HepG2 (cell line): ENCODE results near the gene STX2. TPM values are rescaled to one million over a fixed set of nuclear protein-coding genes. Genes with fewer than 3 reads are reported as not detected.
A peak's percentile ranks its signal among the peaks of the same experiment; 100 is the strongest.

Experiments
- ELK4 ChIP-seq: sonication (generic); formaldehyde crosslinking; IDR thresholded peaks from 2 replicates; pipeline ENCODE4 v1.9.0; 2021; ENCODE audit warnings: missing genetic modification reagents, borderline replicate concordance
- ESRRA ChIP-seq: sonication (generic); formaldehyde crosslinking; IDR thresholded peaks from 2 replicates; pipeline ENCODE4 v1.5.1; 2020; ENCODE audit warnings: mild to moderate bottlenecking, low read depth, missing genetic modification reagents
- FOSL2 ChIP-seq: sonication (generic); formaldehyde crosslinking; IDR thresholded peaks from 2 replicates; pipeline ENCODE4 v1.4.0; 2020; ENCODE audit warnings: missing genetic modification reagents
- MED1 ChIP-seq: sonication (generic); formaldehyde crosslinking; IDR thresholded peaks from 2 replicates; pipeline ENCODE4 v1.4.0; 2020; ENCODE audit warnings: missing genetic modification reagents
- RNF2 ChIP-seq: fragments of 450-650 bp; conservative IDR thresholded peaks from 2 replicates; pipeline ENCODE4 v1.6.1; 2016; ENCODE audit warnings: low read depth
- SMC3 ChIP-seq: IDR thresholded peaks from 2 replicates; pipeline ENCODE4 v1.6.1; 2011; ENCODE audit warnings: low read length, improper control_type of control experiment
- SNAPC4 ChIP-seq: sonication (generic); formaldehyde crosslinking; IDR thresholded peaks from 2 replicates; pipeline ENCODE4 v1.4.0; 2020; ENCODE audit warnings: mild to moderate bottlenecking, missing genetic modification reagents
- SOX6 ChIP-seq, 2 experiments: fragments of 450-650 bp in 1 of 2; sonication (generic) in 1 of 2; formaldehyde crosslinking in 1 of 2; IDR thresholded peaks; 2 replicates each; pipeline versions ENCODE4 v1.4.0 to v1.6.1; 2017 to 2020; ENCODE audit warnings: antibody characterized with exemption in 1 of 2, mild to moderate bottlenecking in 1 of 2, missing genetic modification reagents in 1 of 2
- STAG1 ChIP-seq: sonication (generic); formaldehyde crosslinking; IDR thresholded peaks from 2 replicates; pipeline ENCODE4 v1.4.0; 2020; ENCODE audit warnings: missing genetic modification reagents
- TBX2 ChIP-seq: sonication (generic); formaldehyde crosslinking; IDR thresholded peaks from 2 replicates; pipeline ENCODE4 v1.5.0; 2020; ENCODE audit warnings: missing genetic modification reagents, mild to moderate bottlenecking, borderline replicate concordance
- USF2 ChIP-seq, 2 experiments: sonication (generic) in 1 of 2; formaldehyde crosslinking in 1 of 2; IDR thresholded peaks; 2 replicates each; pipeline versions ENCODE4 v1.5.1 to v1.6.1; 2011 to 2020; ENCODE audit warnings: borderline replicate concordance in 1 of 2, low read depth in 1 of 2, low read length in 1 of 2, mild to moderate bottlenecking in 1 of 2, missing genetic modification reagents in 1 of 2, moderate library complexity in 1 of 2
- YEATS2 ChIP-seq: sonication (generic); formaldehyde crosslinking; IDR thresholded peaks from 2 replicates; pipeline ENCODE4 v1.4.0; 2020; ENCODE audit warnings: missing genetic modification reagents, borderline replicate concordance
- ZBTB21 ChIP-seq: sonication (generic); formaldehyde crosslinking; IDR thresholded peaks from 2 replicates; pipeline ENCODE4 v1.4.0; 2020; ENCODE audit warnings: missing genetic modification reagents
- ZFX ChIP-seq: sonication (generic); formaldehyde crosslinking; IDR thresholded peaks from 2 replicates; pipeline ENCODE4 v1.4.0; 2020; ENCODE audit warnings: mild to moderate bottlenecking, low read depth, missing genetic modification reagents, moderate library complexity
- ZNF232 ChIP-seq: sonication (generic); formaldehyde crosslinking; IDR thresholded peaks from 2 replicates; pipeline ENCODE4 v1.4.0; 2020; ENCODE audit warnings: missing genetic modification reagents, borderline replicate concordance
- ZNF674 ChIP-seq: sonication (generic); formaldehyde crosslinking; IDR thresholded peaks from 2 replicates; pipeline ENCODE4 v1.5.0; 2020; ENCODE audit warnings: low read depth, mild to moderate bottlenecking, missing genetic modification reagents
- ZNF788 ChIP-seq: sonication (generic); formaldehyde crosslinking; IDR thresholded peaks from 2 replicates; pipeline ENCODE4 v1.5.0; 2020; ENCODE audit warnings: mild to moderate bottlenecking, missing genetic modification reagents, borderline replicate concordance
- ZNF792 ChIP-seq: IDR thresholded peaks from 2 replicates; pipeline ENCODE4 v1.6.1; 2016
- ZNF878 ChIP-seq: sonication (generic); formaldehyde crosslinking; IDR thresholded peaks from 2 replicates; pipeline ENCODE4 v1.8.1; 2023; ENCODE audit warnings: mild to moderate bottlenecking, missing genetic modification reagents, moderate library complexity
- polyA plus RNA-seq, 8 experiments: library from polyadenylated mRNA; depleted of rRNA in 3 of 8; stranded (reverse) in 7 of 8; unstranded in 1 of 8; fragments of >200 nt; fragmentation: Illumina TruSeq in 4 of 8; extraction: Trizol in 4 of 8; gene quantifications; 2 replicates each; pipeline versions ENCODE4 v1.2.1 to v1.2.3, GENCODE V29; 2011 to 2016; ENCODE audit warnings: low read depth in 4 of 8, missing spikeins in 1 of 8, mixed read lengths in 1 of 8; ENCODE audit not compliant: insufficient read depth in 1 of 8
- total RNA-seq, 5 experiments: library from RNA; depleted of rRNA; stranded (reverse); fragments of >200 nt; fragmentation: Illumina TruSeq; extraction: Trizol; gene quantifications; 2 replicates each; pipeline ENCODE4 v1.2.3, GENCODE V29; 2016; ENCODE audit warnings: low read depth in 1 of 5

The STX2 gene
- total and polyA plus RNA-seq, 2 of the 13 experiments (the other 11 are each of a cell fraction or from before 2014, with no cell fraction given), result 13.4 to 25.1 TPM

GRCh38 chr12:130870442-130871285, 31.6 kb upstream of the STX2 start (continued):
- TF ChIP-seq YEATS2 (peak; percentile 22; the same call in 1 of the 2 replicates), ESRRA (CRISPR knock-in tag) (no peak), ZFX (CRISPR knock-in tag) (peak; percentile 55; the same call in 1 of the 2 replicates), STAG1 (peak; percentile 56), ZBTB21 (CRISPR knock-in tag) (no peak), MED1 (CRISPR knock-in tag) (peak; percentile 42; the same call in 1 of the 2 replicates), FOSL2 (CRISPR knock-in tag) (peak; percentile 78), ZNF232 (CRISPR knock-in tag) (no peak), ZNF788 (CRISPR knock-in tag) (peak; percentile 23; the same call in 1 of the 2 replicates), TBX2 (peak; percentile 55; the same call in 1 of the 2 replicates), ZNF792 (CRISPR knock-in tag) (0 out of 2 replicates have a peak, but pooled peaks have one; percentile 54), ELK4 (no peak), RNF2 (no peak), ZNF878 (CRISPR knock-in tag) (peak; percentile 15; the same call in 1 of the 2 replicates), SOX6 (IDR thresholded peaks at IDR 0.05) (no peak), SOX6 (CRISPR knock-in tag; IDR thresholded peaks at IDR 0.05) (0 out of 2 replicates have a peak, but pooled peaks have one; percentile 8), SNAPC4 (CRISPR knock-in tag) (0 out of 2 replicates have a peak, but pooled peaks have one; percentile 48), ZNF674 (CRISPR knock-in tag) (0 out of 2 replicates have a peak, but pooled peaks have one; percentile 10), USF2 (IDR thresholded peaks at IDR 0.05; ENCODE audit: low read depth, low read length) (no peak), USF2 (CRISPR knock-in tag; IDR thresholded peaks at IDR 0.05; ENCODE audit: borderline replicate concordance) (0 out of 2 replicates have a peak, but pooled peaks have one; percentile 29), SMC3 (peak; percentile 67)
